Measurements from ENCODE around the gene SPEF2.

SPEF2 gene

GRCh38 chr5:35735718-35736117 is 118.1 kb downstream of the SPEF2 start:
- DNase-seq = no peak

- peak; percentile 18 for DNase-seq
These were observed 118.6 kb downstream of the SPEF2 start for GRCh38 chr5:35736280-35736679.

- DNase-seq = peak; percentile 90
These were observed 123.6 kb downstream of the SPEF2 start for GRCh38 chr5:35741126-35741716.

GRCh38 chr5:35741971-35742370 is 124.3 kb downstream of the SPEF2 start:
- DNase-seq = peak; percentile 81

DNA sequence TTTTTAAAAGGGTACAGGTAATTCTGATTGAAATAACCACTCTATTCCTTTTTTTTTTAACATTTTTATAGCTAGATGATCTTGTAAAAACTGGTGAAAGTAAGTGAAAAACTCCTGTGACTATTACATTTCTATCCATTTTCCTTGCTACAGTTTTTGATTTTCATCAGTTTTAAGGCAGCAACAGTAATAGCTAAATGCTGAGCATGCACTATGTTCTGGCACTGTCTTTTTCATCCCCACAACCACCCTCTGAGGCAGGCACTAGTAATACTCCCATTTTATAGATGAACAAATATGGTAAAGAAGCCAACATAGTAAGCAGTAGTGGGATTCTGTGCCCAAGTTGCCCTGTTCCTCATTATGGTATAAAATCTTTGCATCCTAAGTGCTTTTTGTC is 126.0 kb downstream of the SPEF2 start:
- DNase-seq = no peak

GRCh38 chr5:35745193-35745592 is 127.5 kb downstream of the SPEF2 start:
- no peak for DNase-seq

DNA sequence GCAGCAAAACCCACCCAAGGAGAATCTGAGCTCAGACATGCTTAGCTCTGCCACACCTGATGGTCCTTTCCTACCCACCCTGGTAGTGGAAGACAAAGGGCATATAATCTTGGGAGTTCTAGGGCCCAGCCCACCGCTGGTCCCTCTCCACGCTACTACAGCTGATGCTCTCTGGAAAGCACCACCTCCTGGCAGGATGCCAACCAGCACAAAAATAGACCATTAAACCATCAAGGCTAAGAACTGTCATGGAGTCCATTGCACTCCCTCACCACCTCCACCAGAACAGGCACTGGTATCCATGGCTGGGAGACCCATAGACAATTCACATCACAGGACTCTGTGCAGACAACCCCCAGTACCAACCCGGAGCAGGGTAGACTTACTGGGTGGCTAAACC is 128.0 kb downstream of the SPEF2 start:
- no peak for DNase-seq

DNA sequence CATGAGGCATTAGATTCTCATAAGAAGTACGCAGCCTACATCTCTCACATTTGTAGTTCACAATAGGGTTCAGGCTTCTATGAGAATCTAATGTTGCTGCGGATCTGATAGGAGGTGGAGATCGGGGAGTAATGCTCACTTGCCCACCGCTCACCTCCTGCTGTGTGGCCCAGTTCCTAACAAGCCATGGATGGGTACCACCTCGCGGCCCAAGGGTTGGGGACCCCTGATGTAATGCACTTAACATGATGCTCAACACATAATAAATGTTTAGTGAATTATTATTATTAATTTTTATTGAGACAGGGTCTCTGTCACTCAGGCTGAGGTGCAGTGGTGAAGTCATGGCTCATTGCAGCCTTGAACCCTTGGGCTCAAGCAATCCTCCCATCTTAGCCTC is 134.3 kb downstream of the SPEF2 start:
- DNase-seq = no peak

GRCh38 chr5:35753500-35753899 is 135.8 kb downstream of the SPEF2 start:
- no peak for DNase-seq

DNA sequence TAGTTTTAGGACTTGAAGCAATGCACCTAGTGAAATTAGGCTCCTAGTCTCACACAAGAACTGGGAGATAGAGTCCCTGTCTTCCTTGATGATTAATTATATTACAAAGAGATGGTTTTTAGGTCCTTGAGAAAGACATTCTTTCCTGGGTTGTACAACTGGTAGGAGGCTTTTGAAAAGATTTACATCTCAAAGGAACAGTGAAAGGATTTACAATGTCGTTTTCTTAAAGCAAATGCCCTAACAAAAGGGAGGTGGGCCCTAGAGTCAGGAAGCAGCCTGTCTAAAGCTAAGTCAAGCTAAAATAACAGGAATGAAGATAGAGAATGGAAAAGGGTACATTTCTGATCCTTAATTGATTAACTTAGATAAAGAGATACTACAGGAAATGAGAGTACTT is 136.8 kb downstream of the SPEF2 start:
- no peak for DNase-seq

- DNase-seq = no peak
These were observed 138.3 kb downstream of the SPEF2 start for GRCh38 chr5:35755966-35756365.

DNA sequence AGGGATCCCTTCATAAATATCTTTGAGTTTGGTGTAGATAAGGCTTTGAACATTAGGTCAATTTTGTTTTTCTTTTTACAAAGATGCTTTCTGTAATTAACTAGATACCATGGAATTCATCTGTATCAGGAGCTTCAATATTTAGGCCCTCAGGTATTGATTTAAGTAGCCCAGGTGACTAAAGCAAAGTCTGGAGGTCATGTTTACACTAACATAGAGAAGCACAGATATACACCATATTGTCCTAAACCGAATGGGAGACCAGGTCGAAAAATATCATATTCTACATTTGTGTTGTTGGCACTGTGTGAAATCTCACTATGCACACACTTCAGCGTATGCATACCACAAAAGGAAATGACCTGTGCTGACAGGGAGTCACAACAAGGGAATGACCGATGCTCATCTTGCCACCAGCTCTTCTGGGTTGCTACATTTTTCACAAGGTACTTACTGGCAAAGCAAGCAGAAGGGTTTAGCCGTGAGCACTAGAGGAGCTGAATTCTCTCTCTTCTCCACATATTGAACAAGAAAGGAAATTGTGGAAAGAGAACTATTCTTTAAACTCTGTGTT is 140.6 kb downstream of the SPEF2 start:
- DNase-seq = no peak

DNA sequence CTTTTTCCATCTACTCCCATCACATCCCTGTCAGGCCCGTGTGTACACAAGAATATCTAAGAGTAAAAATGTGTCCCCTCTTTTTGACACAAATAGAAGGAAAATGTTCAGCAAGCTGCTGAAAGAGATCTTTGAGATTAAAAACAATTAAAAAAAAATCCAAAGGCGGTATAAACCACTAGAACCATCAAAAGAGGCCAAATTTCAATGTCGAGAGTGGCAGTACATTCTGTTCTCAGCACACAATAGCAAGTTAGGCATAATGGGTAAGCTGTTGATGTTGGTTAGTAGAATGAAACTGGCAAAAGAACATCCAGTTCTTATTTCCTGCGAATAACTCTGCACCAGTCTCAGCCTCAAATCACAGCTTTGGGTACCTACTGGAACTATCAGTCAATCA is 143.9 kb downstream of the SPEF2 start:
- DNase-seq = no peak

DNA sequence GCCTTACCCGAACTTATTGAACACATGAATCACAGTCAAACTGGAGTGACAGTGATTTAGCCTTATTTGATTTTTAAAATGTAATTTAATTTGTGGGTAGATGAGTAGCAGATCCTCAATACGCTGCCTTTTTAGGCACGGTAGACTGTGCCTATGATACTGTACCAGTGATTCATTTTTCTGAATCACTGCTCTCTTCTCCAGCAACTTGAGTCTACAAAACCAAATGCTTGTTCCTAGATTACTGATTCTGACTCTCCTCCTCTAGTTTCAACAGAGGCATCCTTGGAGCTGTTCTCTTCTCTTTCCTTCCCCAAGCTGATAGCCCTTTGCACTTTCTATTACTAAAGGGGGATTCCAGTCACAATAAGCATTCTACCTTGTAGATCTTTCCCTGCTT is 144.7 kb downstream of the SPEF2 start:
- peak; percentile 46 for DNase-seq

- no peak for DNase-seq
These were observed 148.3 kb downstream of the SPEF2 start for GRCh38 chr5:35765921-35766320.

- peak; percentile 98 for DNase-seq
These were observed 153.6 kb downstream of the SPEF2 start for GRCh38 chr5:35771300-35771699.

DNA sequence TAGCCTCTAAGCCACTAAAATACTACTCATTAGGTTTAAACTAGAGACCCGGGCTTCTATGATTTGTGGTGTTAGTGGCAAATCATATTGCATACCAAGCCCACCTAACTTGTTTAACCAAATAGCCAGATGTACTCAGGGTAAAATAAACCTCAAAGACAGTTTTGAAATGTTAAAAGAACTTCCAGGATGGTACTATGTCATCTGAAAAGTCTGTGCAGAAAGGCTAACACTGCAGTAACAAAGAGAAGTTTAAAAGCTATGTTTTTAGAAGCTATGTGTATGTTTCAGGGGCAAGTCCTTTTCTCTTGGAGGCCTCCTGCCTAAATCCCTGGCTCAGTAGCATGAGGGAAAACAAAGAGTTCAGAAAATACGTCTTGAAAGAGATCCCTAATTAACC is 154.2 kb downstream of the SPEF2 start:
- DNase-seq = no peak

DNA sequence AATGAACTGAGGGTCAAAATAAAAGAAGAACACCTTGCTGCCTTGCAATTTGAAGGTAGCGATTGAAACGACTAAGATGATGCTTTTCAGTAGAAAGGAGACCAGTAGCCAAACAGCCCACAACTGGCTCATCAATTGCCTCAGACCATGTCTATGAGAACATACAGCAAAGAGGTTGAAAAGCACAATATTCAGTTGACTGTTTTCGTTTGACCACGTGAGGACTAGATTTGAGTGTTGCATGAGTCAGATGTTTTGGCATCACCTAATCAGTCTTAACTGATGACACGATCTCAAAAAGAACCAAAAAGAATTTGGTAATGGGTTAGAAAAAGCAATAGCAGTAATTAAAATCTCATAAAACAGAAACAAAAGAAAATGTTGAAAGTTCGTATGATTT is 156.3 kb downstream of the SPEF2 start:
- peak; percentile 60 for DNase-seq

GRCh38 chr5:35776757-35777156 is 159.1 kb downstream of the SPEF2 start:
- no peak for DNase-seq

DNA sequence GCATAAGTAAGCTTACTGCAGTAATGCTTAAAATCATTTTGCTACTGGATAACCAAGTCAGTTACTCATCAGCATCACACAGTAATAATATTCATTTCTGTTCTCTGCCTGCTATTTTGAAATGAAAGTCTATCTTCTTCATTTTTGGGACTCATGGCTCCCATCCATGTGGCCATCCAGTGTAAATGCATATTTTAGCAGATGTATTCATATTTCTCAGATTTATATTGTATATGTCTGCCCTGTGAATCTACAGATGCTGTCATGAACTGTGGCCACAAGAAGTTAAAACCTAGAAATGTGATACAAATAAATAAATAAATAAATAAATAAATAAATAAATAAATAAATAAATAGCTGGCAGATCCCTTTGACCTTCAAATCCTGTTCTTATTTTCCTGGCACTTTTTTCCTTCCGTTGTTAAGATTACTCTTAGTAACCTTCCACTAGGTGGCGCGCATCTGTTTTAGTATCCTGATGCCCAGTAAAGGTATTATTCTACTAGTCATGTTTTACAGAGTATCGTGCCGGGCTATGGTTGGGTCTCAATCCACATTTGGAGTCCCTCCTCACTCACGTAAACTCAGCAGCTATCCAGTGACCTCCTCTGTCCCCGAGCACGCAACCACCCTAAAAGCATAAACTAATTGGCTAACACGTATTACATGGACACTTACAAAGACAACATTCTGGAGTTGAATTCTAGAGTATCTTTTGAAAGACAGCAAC is 159.9 kb downstream of the SPEF2 start:
- DNase-seq = peak; percentile 83

DNA sequence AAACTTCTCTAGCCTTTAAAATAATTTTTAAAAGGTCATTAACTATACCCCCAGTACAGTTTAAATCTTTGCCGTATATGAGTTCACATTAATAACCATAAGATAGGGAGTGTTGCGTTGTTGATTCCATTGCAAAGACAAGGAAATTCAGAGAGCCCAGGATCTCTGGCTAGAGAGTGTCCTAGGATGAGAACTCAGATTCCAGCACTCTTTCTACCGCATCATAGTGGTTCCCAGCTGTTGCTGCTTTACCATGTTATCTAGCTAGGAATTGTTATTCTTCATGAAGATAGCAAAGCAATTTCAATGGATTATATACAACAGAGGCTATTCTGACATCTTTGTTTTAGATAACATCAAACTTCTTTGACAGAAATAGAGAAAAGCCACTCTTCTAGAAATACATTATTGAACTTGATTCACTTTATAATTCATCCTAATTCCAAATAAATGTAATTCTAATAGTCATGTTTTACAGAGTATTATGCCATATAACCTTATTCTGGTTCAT is 160.7 kb downstream of the SPEF2 start:
- DNase-seq = no peak

DNA sequence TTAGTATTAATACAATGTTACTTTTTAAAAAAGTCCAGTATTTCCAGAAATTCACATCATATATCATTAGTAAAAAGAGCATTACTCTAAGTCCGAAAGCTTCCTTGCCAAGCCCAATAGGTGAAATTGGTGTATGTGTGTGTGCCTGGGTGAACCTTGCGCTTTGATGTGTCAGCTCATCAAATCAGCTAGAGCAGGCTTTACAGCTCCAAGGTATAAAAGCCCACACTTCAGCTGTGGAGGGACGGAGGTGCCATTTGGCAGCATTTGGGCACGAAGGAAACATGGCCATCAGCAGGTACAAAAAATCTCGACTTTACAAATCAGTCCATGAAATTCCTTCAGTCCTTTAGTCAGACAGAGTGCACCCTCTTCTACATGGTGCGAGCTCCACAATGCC is 162.6 kb downstream of the SPEF2 start:
- no peak for DNase-seq

DNA sequence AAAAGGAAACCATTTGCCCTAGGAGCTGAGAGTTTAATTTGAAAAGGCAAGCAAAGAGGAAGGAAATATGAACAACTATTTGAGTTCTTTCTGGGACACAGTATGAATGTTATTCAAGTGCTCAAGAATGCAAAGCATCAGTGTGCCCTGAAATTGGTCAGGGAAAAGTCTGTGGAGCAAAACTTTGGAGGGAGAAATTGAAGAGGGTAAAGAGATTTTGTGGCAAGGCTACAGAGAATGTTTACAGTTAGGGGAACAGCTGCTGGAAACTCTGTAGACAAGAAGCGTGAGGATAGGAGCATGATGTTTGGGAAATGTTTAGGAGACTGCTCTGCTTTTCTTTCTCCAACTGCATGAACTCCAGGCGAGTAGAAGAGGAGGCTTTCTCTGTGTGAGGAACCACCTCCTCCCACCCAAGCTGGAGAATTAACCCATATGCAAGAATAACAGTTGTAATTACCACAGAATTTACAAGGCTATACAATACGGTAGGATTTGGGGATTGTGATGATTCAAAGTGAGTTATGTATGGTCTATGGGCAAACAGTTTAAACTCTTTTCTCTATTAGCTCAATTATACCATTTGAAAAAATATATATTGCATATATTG is 163.6 kb downstream of the SPEF2 start:
- no peak for DNase-seq

- peak; percentile 30 for DNase-seq
These were observed 165.9 kb downstream of the SPEF2 start for GRCh38 chr5:35783551-35783950.

All from HCEC 1CT (cell line).